GM12872 (cell line): ENCODE data around the gene GPR15.
A peak's percentile ranks its signal among the peaks of the same experiment; 100 is the strongest.

Experiments used
- TF ChIP-seq, protein P1 (sequence below): IDR thresholded peaks from 3 replicates; pipeline ENCODE4 v1.5.1; 2011; ENCODE audit warnings: low read depth, mild to moderate bottlenecking, low read length, moderate library complexity; ENCODE audit not compliant: insufficient read depth

GPR15 gene

DNA sequence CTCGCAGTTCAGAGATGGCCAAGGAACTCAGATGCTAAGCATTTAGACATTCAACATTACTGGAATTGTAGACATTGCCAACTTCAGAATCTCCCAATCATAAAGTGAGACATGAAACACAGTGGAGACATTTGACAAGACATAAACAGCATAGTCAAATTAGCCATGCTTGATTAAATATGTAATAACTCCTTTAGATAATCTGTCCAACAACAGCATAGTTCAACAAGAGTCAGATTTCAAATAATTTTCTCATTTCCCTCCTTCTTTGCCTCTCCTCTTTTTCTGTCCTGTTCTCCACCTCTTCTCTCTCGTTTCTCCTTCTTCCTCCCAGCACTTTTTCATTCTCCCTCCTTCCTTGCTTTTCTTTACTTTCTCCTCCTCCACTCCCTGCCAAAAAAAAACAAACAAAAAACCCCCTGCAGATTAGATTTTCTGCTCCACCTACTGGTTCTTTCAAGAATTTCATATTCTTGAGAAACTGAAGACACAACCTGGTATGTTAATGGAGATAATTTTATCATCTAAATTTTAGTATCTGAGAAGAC lies 41.5 kb downstream of the GPR15 start:
- TF ChIP-seq, protein P1, sequence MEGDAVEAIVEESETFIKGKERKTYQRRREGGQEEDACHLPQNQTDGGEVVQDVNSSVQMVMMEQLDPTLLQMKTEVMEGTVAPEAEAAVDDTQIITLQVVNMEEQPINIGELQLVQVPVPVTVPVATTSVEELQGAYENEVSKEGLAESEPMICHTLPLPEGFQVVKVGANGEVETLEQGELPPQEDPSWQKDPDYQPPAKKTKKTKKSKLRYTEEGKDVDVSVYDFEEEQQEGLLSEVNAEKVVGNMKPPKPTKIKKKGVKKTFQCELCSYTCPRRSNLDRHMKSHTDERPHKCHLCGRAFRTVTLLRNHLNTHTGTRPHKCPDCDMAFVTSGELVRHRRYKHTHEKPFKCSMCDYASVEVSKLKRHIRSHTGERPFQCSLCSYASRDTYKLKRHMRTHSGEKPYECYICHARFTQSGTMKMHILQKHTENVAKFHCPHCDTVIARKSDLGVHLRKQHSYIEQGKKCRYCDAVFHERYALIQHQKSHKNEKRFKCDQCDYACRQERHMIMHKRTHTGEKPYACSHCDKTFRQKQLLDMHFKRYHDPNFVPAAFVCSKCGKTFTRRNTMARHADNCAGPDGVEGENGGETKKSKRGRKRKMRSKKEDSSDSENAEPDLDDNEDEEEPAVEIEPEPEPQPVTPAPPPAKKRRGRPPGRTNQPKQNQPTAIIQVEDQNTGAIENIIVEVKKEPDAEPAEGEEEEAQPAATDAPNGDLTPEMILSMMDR, result peak; percentile 38; the same call in 2 of the 3 replicates

DNA sequence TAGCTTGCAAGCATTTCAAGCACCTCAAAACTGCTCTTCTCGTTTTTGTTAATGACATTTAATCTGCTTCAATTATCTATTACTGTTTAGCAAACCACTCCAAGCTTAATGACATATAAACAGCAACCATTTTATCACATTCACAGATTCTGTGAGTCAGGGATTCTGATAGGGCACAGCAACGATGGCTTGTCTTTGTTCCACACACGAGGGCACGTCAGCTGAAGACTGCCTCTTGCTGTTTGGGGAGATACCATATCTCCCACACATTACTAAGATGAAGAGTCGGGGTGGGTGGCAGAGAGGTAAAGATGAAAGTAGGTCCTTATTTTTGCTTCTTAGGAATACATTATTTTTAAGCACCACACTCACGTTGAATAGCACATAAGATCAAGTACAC lies 42.4 kb downstream of the GPR15 start:
- TF ChIP-seq, protein P1, result no peak

DNA sequence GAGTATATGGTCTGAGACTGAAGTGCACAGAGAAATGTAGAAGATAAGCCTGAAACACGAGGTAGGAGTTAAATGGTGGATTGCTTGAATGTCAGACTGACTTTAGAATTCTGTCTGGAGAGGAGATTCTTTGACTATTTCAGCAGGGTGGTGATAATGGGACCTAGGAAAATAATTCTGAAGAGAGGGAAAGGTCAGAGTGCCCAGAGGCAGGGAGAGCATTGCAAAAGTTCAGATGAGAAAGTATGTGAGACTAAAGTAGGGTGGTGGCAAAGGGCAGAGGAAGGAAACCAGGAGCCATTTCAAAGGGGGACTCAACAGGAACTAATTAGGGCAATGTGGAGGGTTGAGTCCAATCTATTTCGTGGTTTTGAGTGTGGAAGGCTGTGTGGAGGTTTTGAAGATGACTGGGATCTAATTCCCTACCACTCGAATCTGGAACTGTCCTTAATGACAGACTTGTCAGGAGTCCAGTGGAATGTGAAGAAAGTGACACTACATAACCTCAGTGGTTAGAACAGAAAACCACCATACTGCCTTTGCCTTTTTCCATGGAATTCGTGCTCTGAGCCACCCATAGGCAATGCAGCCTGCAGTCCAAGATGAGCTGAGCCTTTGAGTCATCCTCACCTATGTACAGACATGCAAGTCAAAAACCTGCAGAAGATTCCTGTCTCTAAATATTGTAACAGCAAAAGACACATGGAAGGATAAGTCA lies 45.6 kb downstream of the GPR15 start:
- TF ChIP-seq, protein P1, result no peak

DNA sequence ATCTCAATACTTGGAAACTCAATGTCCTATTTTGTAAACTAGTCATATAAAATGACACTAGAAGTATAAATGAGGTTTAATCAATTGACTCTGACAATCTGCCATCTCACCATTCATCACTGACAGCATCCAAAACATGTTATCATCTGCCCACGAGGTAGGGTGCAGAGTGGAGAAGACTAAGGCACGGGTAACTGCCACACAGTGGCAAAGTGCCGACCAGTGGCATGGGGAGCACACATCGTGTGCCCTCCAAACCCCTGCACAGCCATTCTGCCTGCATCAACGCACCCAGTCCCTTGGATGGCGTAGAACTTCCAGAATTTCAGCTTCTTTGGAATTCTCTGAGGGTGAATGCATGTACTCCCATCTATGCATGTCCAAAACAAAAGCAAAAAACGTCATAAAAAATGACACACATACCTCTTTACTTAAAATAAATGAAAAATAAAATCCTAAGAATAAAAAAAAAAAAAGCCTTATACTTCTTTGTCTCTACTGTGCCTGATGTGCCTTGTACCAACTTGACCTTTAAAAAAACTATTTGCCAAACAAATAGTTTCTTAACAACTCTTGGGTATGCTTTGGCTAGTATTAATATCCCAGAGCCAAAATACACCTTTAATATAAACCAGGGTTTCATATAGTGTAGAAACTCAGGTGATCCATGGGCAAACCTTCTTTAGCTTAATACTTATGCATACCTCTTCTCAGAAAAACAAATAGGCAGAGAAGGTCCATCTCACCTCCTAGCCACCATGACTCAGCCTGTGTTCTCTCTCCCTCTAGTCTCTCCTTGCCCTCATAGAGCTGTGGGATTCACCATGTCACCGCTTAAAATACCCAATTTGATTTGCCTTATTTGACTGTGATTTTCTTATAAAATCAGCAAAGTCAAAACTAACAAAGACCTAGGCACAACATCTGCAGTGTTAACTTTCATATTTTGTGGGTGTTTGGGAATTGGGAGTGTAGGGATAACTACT lies 48.9 kb downstream of the GPR15 start:
- TF ChIP-seq, protein P1, result no peak

DNA sequence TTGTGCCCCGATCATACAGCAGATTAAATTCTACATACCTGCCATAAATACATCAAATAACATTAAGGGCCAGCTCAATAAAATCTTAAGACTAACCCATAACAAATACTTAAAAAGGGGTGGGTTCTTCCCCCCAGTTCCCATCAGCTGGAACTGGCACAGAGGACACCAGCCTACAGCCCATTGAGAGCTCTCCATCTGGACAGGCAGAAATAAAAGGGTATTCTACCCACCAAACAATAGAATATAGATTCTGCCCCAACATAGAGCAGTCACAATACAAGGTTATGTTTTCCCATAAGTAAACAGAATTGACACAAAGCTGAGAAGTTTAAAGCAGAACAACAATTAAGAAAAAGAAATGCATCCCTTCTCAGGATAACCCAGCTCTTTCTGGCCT lies 49.7 kb downstream of the GPR15 start:
- TF ChIP-seq, protein P1, result no peak

DNA sequence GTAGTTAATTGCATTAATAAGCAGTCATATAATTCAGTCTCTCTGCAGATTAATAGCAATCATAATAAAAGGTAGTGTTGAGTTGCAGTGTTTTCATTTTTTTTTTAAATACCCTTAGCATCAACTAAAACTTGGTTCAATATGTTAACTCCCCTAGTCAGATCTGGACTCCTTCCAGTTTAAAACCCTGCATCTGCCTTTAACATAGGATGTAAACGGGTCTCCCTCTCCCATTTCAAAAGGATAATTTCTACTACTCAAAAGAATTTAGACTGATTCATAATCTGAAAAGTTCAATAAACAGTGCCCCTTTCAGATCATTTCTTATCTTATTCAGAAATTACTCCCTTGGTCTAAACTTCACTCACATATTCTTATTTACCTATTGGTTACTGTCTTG lies 50.3 kb downstream of the GPR15 start:
- TF ChIP-seq, protein P1, result no peak

DNA sequence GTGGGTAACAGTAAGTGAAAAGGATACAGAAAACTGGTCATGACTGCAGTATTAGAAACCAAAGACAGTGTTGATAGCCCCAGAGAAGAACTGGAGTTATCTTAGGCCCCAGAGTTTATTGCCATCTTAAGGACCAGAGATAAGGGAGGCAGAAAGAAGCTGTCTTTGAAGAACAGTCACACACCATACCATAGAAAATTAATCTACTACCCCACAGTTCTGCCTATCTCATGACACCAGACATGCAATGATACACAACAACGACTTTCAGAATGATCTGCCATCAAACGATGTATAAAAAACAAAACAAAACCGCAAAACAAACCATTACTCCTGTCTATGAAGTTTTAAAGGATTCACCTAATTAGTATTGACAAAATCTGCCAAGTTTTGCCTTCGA lies 52.0 kb downstream of the GPR15 start:
- TF ChIP-seq, protein P1, result no peak
